Measurements from ENCODE around the gene FAM229A. TPM values are rescaled to one million over a fixed set of nuclear protein-coding genes. Genes with fewer than 3 reads are reported as not detected.

Gene FAM229A
- total RNA-seq, 1 experiment from 2014 or later = 9.4 TPM

GRCh38 chr1:32361308-32361673, 994 bp downstream of the FAM229A start (continued):
- TF ChIP-seq ZNF512 (CRISPR knock-in tag; IDR thresholded peaks at IDR 0.05; ENCODE audit: borderline replicate concordance) = no peak; the same call in 1 of the 2 replicates
- no peak for TF ChIP-seq ZSCAN18 (CRISPR knock-in tag; IDR thresholded peaks at IDR 0.05)
- no peak for TF ChIP-seq PRRX2 (CRISPR knock-in tag; IDR thresholded peaks at IDR 0.05)
- TF ChIP-seq CBFB (CRISPR knock-in tag; IDR thresholded peaks at IDR 0.05; ENCODE audit: low read depth) = no peak
- peak; percentile 86; the same call in 1 of the 2 replicates for TF ChIP-seq ARID4B (CRISPR knock-in tag; IDR thresholded peaks at IDR 0.05; ENCODE audit: borderline replicate concordance)
- TF ChIP-seq ESRRA (CRISPR knock-in tag; IDR thresholded peaks at IDR 0.05; ENCODE audit: borderline replicate concordance) = peak; percentile 89
- TF ChIP-seq TEAD4 (CRISPR knock-in tag; IDR thresholded peaks at IDR 0.05) = peak; percentile 77; the same call in 1 of the 2 replicates
- no peak for TF ChIP-seq HMGA2 (CRISPR knock-in tag; IDR thresholded peaks at IDR 0.05)
- no peak for TF ChIP-seq ERG (CRISPR knock-in tag; IDR thresholded peaks at IDR 0.05)
- TF ChIP-seq SMAD4 (CRISPR knock-in tag; IDR thresholded peaks at IDR 0.05) = peak; percentile 62; the same call in 1 of the 2 replicates
- peak; percentile 88 for TF ChIP-seq FOXP1 (CRISPR knock-in tag; IDR thresholded peaks at IDR 0.05; ENCODE audit: borderline replicate concordance)
- no peak for TF ChIP-seq KAT7 (CRISPR knock-in tag; IDR thresholded peaks at IDR 0.05; ENCODE audit: borderline replicate concordance)
- TF ChIP-seq ZBTB21 (CRISPR knock-in tag; IDR thresholded peaks at IDR 0.05; ENCODE audit: borderline replicate concordance) = peak; percentile 85
- TF ChIP-seq RELA (CRISPR knock-in tag; IDR thresholded peaks at IDR 0.05; ENCODE audit: borderline replicate concordance) = peak; percentile 95
- peak; percentile 92; the same call in 1 of the 2 replicates for TF ChIP-seq SMAD3 (CRISPR knock-in tag; IDR thresholded peaks at IDR 0.05; ENCODE audit: borderline replicate concordance)
- peak; percentile 73 for TF ChIP-seq USF2 (CRISPR knock-in tag; IDR thresholded peaks at IDR 0.05)
- TF ChIP-seq ZNF532 (CRISPR knock-in tag; IDR thresholded peaks at IDR 0.05; ENCODE audit: borderline replicate concordance) = no peak
- TF ChIP-seq MYBL2 (CRISPR knock-in tag; IDR thresholded peaks at IDR 0.05) = 0 out of 2 replicates have a peak, but pooled peaks have one; percentile 77
- TF ChIP-seq CDX4 (CRISPR knock-in tag; IDR thresholded peaks at IDR 0.05; ENCODE audit: borderline replicate concordance) = no peak
- TF ChIP-seq TP53 (CRISPR knock-in tag; IDR thresholded peaks at IDR 0.05) = peak; percentile 92
- 0 out of 2 replicates have a peak, but pooled peaks have one; percentile 60 for TF ChIP-seq NR2C2 (CRISPR knock-in tag; IDR thresholded peaks at IDR 0.05)
- TF ChIP-seq ATF6 (CRISPR knock-in tag; IDR thresholded peaks at IDR 0.05) = no peak
